A673 (cell line): ENCODE data around the gene UQCRH. TPM values are rescaled to one million over a fixed set of nuclear protein-coding genes. Genes with fewer than 3 reads are reported as not detected.

Experiments
- BruUV-seq: library from RNA; stranded (reverse); fragments of 400-500 nt; replicated peaks from 2 replicates; lab custom pipeline; 2021; lab: Mats Ljungman, UMichigan
- CTCF ChIA-PET: fragments of 300-600 bp; sonication (Branson Sonifier 250); formaldehyde crosslinking; loops from one replicate; lab custom pipeline; 2022; ENCODE audit warnings: antibody characterized with exemption; lab: Charles Lee
- POLR2A ChIA-PET: fragments of 300-600 bp; sonication (Branson Sonifier 250); formaldehyde crosslinking; loops from one replicate; lab custom pipeline; 2022; ENCODE audit warnings: antibody characterized with exemption; ENCODE audit not compliant: low non-redundant PET; lab: Charles Lee
- DNase-seq: peaks from one replicate; pipeline ENCODE4 v3.0.0-alpha.2; 2015; ENCODE audit warnings: low spot score
- H3K27ac ChIP-seq: fragments of 200-600 bp; sonication (generic); 2 replicates; pipeline ENCODE4 v1.5.1; 2016; ENCODE audit warnings: mixed run types, low read depth, mild to moderate bottlenecking, mixed read lengths, antibody characterized with exemption, low read length; ENCODE audit not compliant: poor library complexity, severe bottlenecking
- H3K27me3 ChIP-seq: fragments of 200-600 bp; sonication (generic); replicated peaks from 2 replicates; pipeline ENCODE4 v1.6.1; 2017; ENCODE audit warnings: mixed run types, low read depth, mild to moderate bottlenecking, mixed read lengths, antibody characterized with exemption, low read length; ENCODE audit not compliant: insufficient read depth, poor library complexity
- H3K36me3 ChIP-seq: fragments of 200-600 bp; sonication (generic); 2 replicates; pipeline ENCODE4 v1.6.1; 2016; ENCODE audit warnings: mixed run types, mild to moderate bottlenecking, mixed read lengths, antibody characterized with exemption, low read length; ENCODE audit not compliant: insufficient read depth, poor library complexity, severe bottlenecking
- H3K4me1 ChIP-seq: fragments of 200-600 bp; sonication (generic); 2 replicates; pipeline ENCODE4 v1.6.1; 2017; ENCODE audit warnings: mixed run types, mild to moderate bottlenecking, mixed read lengths, antibody characterized with exemption, low read length; ENCODE audit not compliant: insufficient read depth, poor library complexity, severe bottlenecking
- H3K4me3 ChIP-seq: fragments of 200-600 bp; sonication (generic); 2 replicates; pipeline ENCODE4 v1.5.1; 2016; ENCODE audit warnings: low read depth, mixed run types, mild to moderate bottlenecking, mixed read lengths, low read length; ENCODE audit not compliant: poor library complexity, severe bottlenecking
- H3K9me3 ChIP-seq: fragments of 200-600 bp; sonication (generic); 2 replicates; pipeline ENCODE4 v1.6.1; 2016; ENCODE audit warnings: mixed run types, low read depth, mild to moderate bottlenecking, mixed read lengths, antibody characterized with exemption, low read length; ENCODE audit not compliant: poor library complexity, severe bottlenecking
- CTCF ChIP-seq: fragments of 300-800, 200-600 bp; sonication (generic); conservative IDR thresholded peaks from 2 replicates; pipeline ENCODE4 v1.5.1; 2017; ENCODE audit warnings: low read depth, mild to moderate bottlenecking, antibody characterized with exemption, low read length, moderate library complexity, mixed read lengths
- EZH2 ChIP-seq: fragments of 200-600 bp; sonication (generic); IDR thresholded peaks from 2 replicates; pipeline ENCODE4 v1.6.1; 2017; ENCODE audit warnings: borderline replicate concordance, low read depth, mild to moderate bottlenecking, mixed read lengths, antibody characterized with exemption, low read length; ENCODE audit not compliant: poor library complexity, severe bottlenecking
- intact Hi-C: fragments of 100-400 bp; cut with micrococcal nuclease; formaldehyde crosslinking; loops from one replicate; pipeline ENCODE4 v1.10.0; 2022; ENCODE audit not compliant: unreplicated experiment
- total RNA-seq: library from RNA; stranded (reverse); gene quantifications from 2 replicates; pipeline ENCODE4 v1.2.3, GENCODE V29; 2021

The UQCRH gene
- total RNA-seq, 1 experiment from 2014 or later, result 567 TPM

GRCh38 chr1:46340404-46341221 lies 37.1 kb downstream of the UQCRH start, which contains the start of gene NSUN4:
Gene NSUN4, plus strand, starts transcription at chr1:46340807. Its CDS starts 20 bp downstream, at chr1:46340827.
- Histone ChIP-seq H3K36me3 (peaks cover 17% of the 10 kb centered on the region), H3K27ac (peak within 1 kb of the TSS; percentile 92), H3K27me3 (no peaks in the 10 kb centered on the region), H3K4me3 (peak within 1 kb of the TSS; percentile 58), H3K4me1 (peaks cover 6% of the 10 kb centered on the region), H3K9me3 (no peaks in the 10 kb centered on the region)
- ChIA-PET CTCF (interaction anchor here (0.6 kb wide), 1 partner anchor 182 kb away, joined by 5 read pairs; no protein-coding TSS in a partner anchor), POLR2A (interaction anchor here (0.7 kb wide), 1 partner anchor 39 kb away, joined by 5 read pairs; no protein-coding TSS in a partner anchor)
- TF ChIP-seq EZH2 (no peak), CTCF (peak; percentile 84)
- intact Hi-C loops, result loop anchor here (2.0 to 5.0 kb wide), 2 partner anchors 38 to 93 kb away; partner anchors contain the start of genes LRRC41, RAD54L and UQCRH
- DNase-seq, result peak; percentile 98
- TSS peak; percentile 85 for BruUV-seq

GRCh38 chr1:46341222-46342083 lies 38.0 kb downstream of the UQCRH start:
- ChIA-PET CTCF (no interaction called here), POLR2A (no interaction called here)
- Histone ChIP-seq H3K27ac (peak overlapping the region; percentile 92), H3K4me3 (peak overlapping the region; percentile 58), H3K27me3 (no peaks in the 10 kb centered on the region), H3K9me3 (no peaks in the 10 kb centered on the region), H3K36me3 (peaks cover 18% of the 10 kb centered on the region), H3K4me1 (peaks cover 6% of the 10 kb centered on the region)
- TF ChIP-seq CTCF (no peak), EZH2 (no peak)
- intact Hi-C loops, result loop anchor here (2.0 to 5.0 kb wide), 2 partner anchors 39 to 94 kb away; partner anchors contain the start of genes LRRC41, RAD54L and UQCRH
- DNase-seq, result no peak
- BruUV-seq, result TSS peak; percentile 31

GRCh38 chr1:46342084-46342656 lies 38.7 kb downstream of the UQCRH start:
- Histone ChIP-seq H3K9me3 (no peaks in the 10 kb centered on the region), H3K4me3 (peak overlapping the region; percentile 58), H3K4me1 (peaks cover 6% of the 10 kb centered on the region), H3K27me3 (no peaks in the 10 kb centered on the region), H3K36me3 (peaks cover 25% of the 10 kb centered on the region), H3K27ac (peak overlapping the region; percentile 92)
- peak; percentile 46 for DNase-seq
- intact Hi-C loops, result loop anchor here (5.0 kb wide), 1 partner anchor 95 kb away; the partner anchor contains the start of gene RAD54L
- BruUV-seq, result no TSS peak
- POLR2A ChIA-PET, result no interaction called here
- CTCF ChIA-PET, result no interaction called here
- TF ChIP-seq EZH2, result no peak
- TF ChIP-seq CTCF, result 0 out of 2 replicates have a peak, but pooled peaks have one; percentile 32
